HepG2 (cell line): ENCODE results near the gene TCF20. TPM values are rescaled to one million over a fixed set of nuclear protein-coding genes. Genes with fewer than 3 reads are reported as not detected.
A peak's percentile ranks its signal among the peaks of the same experiment; 100 is the strongest.

Experiments
- CREM ChIP-seq, 2 experiments: sonication (generic) in 1 of 2; formaldehyde crosslinking in 1 of 2; IDR thresholded peaks; 2 replicates each; pipeline versions ENCODE4 v1.4.0 to v1.6.1; 2016 to 2020; ENCODE audit warnings: antibody characterized with exemption in 1 of 2, mild to moderate bottlenecking in 1 of 2, missing genetic modification reagents in 1 of 2
- GZF1 ChIP-seq: sonication (generic); formaldehyde crosslinking; IDR thresholded peaks from 2 replicates; pipeline ENCODE4 v1.5.1; 2020; ENCODE audit warnings: mild to moderate bottlenecking, missing genetic modification reagents
- HNF4A ChIP-seq: sonication (generic); formaldehyde crosslinking; IDR thresholded peaks from 2 replicates; pipeline ENCODE4 v1.4.0; 2020; ENCODE audit warnings: missing genetic modification reagents
- MTA1 ChIP-seq: sonication (generic); formaldehyde crosslinking; IDR thresholded peaks from 2 replicates; pipeline ENCODE4 v1.4.0; 2020; ENCODE audit warnings: missing genetic modification reagents, mild to moderate bottlenecking, borderline replicate concordance
- SIX1 ChIP-seq: sonication (generic); formaldehyde crosslinking; IDR thresholded peaks from 2 replicates; pipeline ENCODE4 v1.4.0; 2020; ENCODE audit warnings: missing genetic modification reagents, borderline replicate concordance
- SIX4 ChIP-seq: sonication (generic); formaldehyde crosslinking; IDR thresholded peaks from 2 replicates; pipeline ENCODE4 v1.4.0; 2020; ENCODE audit warnings: missing genetic modification reagents
- SOX6 ChIP-seq, 2 experiments: fragments of 450-650 bp in 1 of 2; sonication (generic) in 1 of 2; formaldehyde crosslinking in 1 of 2; IDR thresholded peaks; 2 replicates each; pipeline versions ENCODE4 v1.4.0 to v1.6.1; 2017 to 2020; ENCODE audit warnings: antibody characterized with exemption in 1 of 2, mild to moderate bottlenecking in 1 of 2, missing genetic modification reagents in 1 of 2
- ZBTB1 ChIP-seq: sonication (generic); formaldehyde crosslinking; IDR thresholded peaks from 2 replicates; pipeline ENCODE4 v1.4.0; 2020; ENCODE audit warnings: missing genetic modification reagents, borderline replicate concordance
- ZNF329 ChIP-seq: sonication (generic); formaldehyde crosslinking; IDR thresholded peaks from 2 replicates; pipeline ENCODE4 v1.9.0; 2021; ENCODE audit warnings: low read depth, mild to moderate bottlenecking, missing genetic modification reagents
- ZNF572 ChIP-seq: sonication (generic); formaldehyde crosslinking; IDR thresholded peaks from 2 replicates; pipeline ENCODE4 v1.5.1; 2020; ENCODE audit warnings: mild to moderate bottlenecking, missing genetic modification reagents
- ZSCAN9 ChIP-seq: IDR thresholded peaks from 2 replicates; pipeline ENCODE4 v1.6.1; 2016; ENCODE audit warnings: borderline replicate concordance
- polyA plus RNA-seq, 8 experiments: library from polyadenylated mRNA; depleted of rRNA in 3 of 8; stranded (reverse) in 7 of 8; unstranded in 1 of 8; fragments of >200 nt; fragmentation: Illumina TruSeq in 4 of 8; extraction: Trizol in 4 of 8; gene quantifications; 2 replicates each; pipeline versions ENCODE4 v1.2.1 to v1.2.3, GENCODE V29; 2011 to 2016; ENCODE audit warnings: low read depth in 4 of 8, missing spikeins in 1 of 8, mixed read lengths in 1 of 8; ENCODE audit not compliant: insufficient read depth in 1 of 8
- total RNA-seq, 5 experiments: library from RNA; depleted of rRNA; stranded (reverse); fragments of >200 nt; fragmentation: Illumina TruSeq; extraction: Trizol; gene quantifications; 2 replicates each; pipeline ENCODE4 v1.2.3, GENCODE V29; 2016; ENCODE audit warnings: low read depth in 1 of 5
- TF ChIP-seq, protein P1 (sequence below): sonication (generic); formaldehyde crosslinking; IDR thresholded peaks from 2 replicates; pipeline ENCODE4 v1.5.1; 2020; ENCODE audit warnings: mild to moderate bottlenecking, moderate library complexity, missing genetic modification reagents
- TF ChIP-seq, protein P2 (sequence below): sonication (generic); formaldehyde crosslinking; IDR thresholded peaks from 2 replicates; pipeline ENCODE4 v1.5.0; 2020; ENCODE audit warnings: mild to moderate bottlenecking, missing genetic modification reagents
- TF ChIP-seq, protein P3 (sequence below): sonication (generic); formaldehyde crosslinking; IDR thresholded peaks from 2 replicates; pipeline ENCODE4 v1.4.0; 2020; ENCODE audit warnings: missing genetic modification reagents
- TF ChIP-seq, protein P4 (sequence below): sonication (generic); formaldehyde crosslinking; IDR thresholded peaks from 2 replicates; pipeline ENCODE4 v1.5.0; 2020; ENCODE audit warnings: missing genetic modification reagents
- TF ChIP-seq, protein P5 (sequence below): sonication (generic); formaldehyde crosslinking; IDR thresholded peaks from 2 replicates; pipeline ENCODE4 v1.8.0; 2022; ENCODE audit warnings: missing genetic modification reagents, mild to moderate bottlenecking, moderate library complexity, borderline replicate concordance

Gene TCF20
- total and polyA plus RNA-seq, 2 of the 13 experiments (the other 11 are each of a cell fraction or from before 2014, with no cell fraction given) = 12.8 to 23.7 TPM

DNA sequence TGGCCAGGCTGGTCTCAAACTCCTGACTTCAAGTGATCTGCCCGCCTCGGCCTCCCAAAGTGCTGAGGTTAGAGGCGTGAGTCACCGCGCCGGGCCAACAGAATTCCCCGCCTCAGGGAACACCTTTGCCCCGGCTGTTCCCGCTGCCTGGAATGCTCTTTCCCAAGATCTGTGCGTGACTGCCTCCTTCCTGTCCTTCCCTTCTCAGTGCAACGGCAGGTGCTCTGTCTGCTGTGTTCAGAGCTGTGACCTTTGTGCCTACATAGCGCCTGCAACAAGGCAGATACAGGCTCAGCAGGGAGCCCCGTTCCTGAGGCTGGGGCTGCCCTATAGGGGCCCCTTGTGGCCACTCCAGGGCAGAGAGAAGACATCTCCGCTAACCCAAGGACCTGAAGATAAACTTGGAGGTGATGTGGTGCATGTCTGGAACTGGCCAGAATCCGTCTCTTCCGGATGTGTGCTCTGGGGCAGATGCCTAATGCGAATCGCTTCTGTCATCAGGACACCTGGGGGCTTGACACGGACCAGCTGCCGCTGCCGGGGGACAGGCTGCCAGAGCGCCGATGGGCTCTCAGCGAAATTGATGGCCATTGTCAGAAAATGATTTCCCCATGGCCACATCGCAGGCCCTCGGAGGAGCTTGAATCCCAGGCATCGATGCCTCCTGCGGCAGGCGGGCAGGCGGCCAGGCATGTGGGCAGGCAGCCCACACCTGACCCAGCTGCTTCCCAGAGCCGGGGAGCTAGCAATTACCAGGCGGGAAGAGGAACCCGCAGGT lies 43.5 kb upstream of the TCF20 start (continued):
- TF ChIP-seq, protein P1, sequence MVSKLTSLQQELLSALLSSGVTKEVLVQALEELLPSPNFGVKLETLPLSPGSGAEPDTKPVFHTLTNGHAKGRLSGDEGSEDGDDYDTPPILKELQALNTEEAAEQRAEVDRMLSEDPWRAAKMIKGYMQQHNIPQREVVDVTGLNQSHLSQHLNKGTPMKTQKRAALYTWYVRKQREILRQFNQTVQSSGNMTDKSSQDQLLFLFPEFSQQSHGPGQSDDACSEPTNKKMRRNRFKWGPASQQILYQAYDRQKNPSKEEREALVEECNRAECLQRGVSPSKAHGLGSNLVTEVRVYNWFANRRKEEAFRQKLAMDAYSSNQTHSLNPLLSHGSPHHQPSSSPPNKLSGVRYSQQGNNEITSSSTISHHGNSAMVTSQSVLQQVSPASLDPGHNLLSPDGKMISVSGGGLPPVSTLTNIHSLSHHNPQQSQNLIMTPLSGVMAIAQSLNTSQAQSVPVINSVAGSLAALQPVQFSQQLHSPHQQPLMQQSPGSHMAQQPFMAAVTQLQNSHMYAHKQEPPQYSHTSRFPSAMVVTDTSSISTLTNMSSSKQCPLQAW (CRISPR knock-in tag) = peak; percentile 97
- TF ChIP-seq, protein P2, sequence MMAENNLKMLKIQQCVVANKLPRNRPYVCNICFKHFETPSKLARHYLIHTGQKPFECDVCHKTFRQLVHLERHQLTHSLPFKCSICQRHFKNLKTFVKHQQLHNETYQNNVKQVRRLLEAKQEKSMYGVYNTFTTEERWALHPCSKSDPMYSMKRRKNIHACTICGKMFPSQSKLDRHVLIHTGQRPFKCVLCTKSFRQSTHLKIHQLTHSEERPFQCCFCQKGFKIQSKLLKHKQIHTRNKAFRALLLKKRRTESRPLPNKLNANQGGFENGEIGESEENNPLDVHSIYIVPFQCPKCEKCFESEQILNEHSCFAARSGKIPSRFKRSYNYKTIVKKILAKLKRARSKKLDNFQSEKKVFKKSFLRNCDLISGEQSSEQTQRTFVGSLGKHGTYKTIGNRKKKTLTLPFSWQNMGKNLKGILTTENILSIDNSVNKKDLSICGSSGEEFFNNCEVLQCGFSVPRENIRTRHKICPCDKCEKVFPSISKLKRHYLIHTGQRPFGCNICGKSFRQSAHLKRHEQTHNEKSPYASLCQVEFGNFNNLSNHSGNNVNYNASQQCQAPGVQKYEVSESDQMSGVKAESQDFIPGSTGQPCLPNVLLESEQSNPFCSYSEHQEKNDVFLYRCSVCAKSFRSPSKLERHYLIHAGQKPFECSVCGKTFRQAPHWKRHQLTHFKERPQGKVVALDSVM = peak; percentile 92
- TF ChIP-seq ZBTB1 = peak; percentile 95; the same call in 1 of the 2 replicates
- TF ChIP-seq ZSCAN9 (CRISPR knock-in tag) = peak; percentile 94; the same call in 1 of the 2 replicates
- peak; percentile 38; the same call in 1 of the 2 replicates for TF ChIP-seq SIX1 (CRISPR knock-in tag)
- TF ChIP-seq ZNF329 (CRISPR knock-in tag) = 0 out of 2 replicates have a peak, but pooled peaks have one; percentile 31
- TF ChIP-seq, protein P3, sequence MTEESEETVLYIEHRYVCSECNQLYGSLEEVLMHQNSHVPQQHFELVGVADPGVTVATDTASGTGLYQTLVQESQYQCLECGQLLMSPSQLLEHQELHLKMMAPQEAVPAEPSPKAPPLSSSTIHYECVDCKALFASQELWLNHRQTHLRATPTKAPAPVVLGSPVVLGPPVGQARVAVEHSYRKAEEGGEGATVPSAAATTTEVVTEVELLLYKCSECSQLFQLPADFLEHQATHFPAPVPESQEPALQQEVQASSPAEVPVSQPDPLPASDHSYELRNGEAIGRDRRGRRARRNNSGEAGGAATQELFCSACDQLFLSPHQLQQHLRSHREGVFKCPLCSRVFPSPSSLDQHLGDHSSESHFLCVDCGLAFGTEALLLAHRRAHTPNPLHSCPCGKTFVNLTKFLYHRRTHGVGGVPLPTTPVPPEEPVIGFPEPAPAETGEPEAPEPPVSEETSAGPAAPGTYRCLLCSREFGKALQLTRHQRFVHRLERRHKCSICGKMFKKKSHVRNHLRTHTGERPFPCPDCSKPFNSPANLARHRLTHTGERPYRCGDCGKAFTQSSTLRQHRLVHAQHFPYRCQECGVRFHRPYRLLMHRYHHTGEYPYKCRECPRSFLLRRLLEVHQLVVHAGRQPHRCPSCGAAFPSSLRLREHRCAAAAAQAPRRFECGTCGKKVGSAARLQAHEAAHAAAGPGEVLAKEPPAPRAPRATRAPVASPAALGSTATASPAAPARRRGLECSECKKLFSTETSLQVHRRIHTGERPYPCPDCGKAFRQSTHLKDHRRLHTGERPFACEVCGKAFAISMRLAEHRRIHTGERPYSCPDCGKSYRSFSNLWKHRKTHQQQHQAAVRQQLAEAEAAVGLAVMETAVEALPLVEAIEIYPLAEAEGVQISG (CRISPR knock-in tag) = peak; percentile 66; the same call in 1 of the 2 replicates
- TF ChIP-seq SIX4 (CRISPR knock-in tag) = peak; percentile 59; the same call in 1 of the 2 replicates
- TF ChIP-seq, protein P4, sequence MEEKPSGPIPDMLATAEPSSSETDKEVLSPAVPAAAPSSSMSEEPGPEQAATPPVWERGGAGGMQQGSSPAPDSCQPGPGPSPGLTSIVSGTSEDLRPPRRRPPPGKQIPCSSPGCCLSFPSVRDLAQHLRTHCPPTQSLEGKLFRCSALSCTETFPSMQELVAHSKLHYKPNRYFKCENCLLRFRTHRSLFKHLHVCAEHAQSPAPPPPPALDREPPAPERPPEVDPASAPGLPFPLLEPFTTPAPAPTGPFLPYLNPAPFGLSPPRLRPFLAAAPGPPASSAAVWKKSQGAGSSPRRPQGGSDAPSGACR (CRISPR knock-in tag) = peak; percentile 72; the same call in 1 of the 2 replicates
- no peak for TF ChIP-seq ZNF572 (CRISPR knock-in tag)
- TF ChIP-seq CREM (IDR thresholded peaks at IDR 0.05) = peak; percentile 32; the same call in 1 of the 2 replicates
- no peak for TF ChIP-seq CREM (CRISPR knock-in tag; IDR thresholded peaks at IDR 0.05)
- TF ChIP-seq, protein P5, sequence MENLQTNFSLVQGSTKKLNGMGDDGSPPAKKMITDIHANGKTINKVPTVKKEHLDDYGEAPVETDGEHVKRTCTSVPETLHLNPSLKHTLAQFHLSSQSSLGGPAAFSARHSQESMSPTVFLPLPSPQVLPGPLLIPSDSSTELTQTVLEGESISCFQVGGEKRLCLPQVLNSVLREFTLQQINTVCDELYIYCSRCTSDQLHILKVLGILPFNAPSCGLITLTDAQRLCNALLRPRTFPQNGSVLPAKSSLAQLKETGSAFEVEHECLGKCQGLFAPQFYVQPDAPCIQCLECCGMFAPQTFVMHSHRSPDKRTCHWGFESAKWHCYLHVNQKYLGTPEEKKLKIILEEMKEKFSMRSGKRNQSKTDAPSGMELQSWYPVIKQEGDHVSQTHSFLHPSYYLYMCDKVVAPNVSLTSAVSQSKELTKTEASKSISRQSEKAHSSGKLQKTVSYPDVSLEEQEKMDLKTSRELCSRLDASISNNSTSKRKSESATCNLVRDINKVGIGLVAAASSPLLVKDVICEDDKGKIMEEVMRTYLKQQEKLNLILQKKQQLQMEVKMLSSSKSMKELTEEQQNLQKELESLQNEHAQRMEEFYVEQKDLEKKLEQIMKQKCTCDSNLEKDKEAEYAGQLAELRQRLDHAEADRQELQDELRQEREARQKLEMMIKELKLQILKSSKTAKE = peak; percentile 83
- TF ChIP-seq HNF4A (CRISPR knock-in tag) = peak; percentile 97
- TF ChIP-seq MTA1 (CRISPR knock-in tag) = peak; percentile 89
- TF ChIP-seq SOX6 (IDR thresholded peaks at IDR 0.05) = no peak
- TF ChIP-seq SOX6 (CRISPR knock-in tag; IDR thresholded peaks at IDR 0.05) = peak; percentile 77
- no peak for TF ChIP-seq GZF1 (CRISPR knock-in tag)
